GM04504 (cell line): ENCODE data around the gene USP31.
A peak's percentile ranks its signal among the peaks of the same experiment; 100 is the strongest.
"Not testable (repeated sequence)": the region's sequence is repeated elsewhere in the genome, so short reads cannot be mapped to it uniquely, and the experiment has no call there.

Experiments
- DNase-seq: peaks from one replicate; pipeline ENCODE4 v3.0.0-alpha.2; 2012; ENCODE audit warnings: low read depth

USP31 gene

GRCh38 chr16:23096450-23096849, 52.8 kb downstream of the USP31 start:
- DNase-seq, result not testable (repeated sequence)

DNA sequence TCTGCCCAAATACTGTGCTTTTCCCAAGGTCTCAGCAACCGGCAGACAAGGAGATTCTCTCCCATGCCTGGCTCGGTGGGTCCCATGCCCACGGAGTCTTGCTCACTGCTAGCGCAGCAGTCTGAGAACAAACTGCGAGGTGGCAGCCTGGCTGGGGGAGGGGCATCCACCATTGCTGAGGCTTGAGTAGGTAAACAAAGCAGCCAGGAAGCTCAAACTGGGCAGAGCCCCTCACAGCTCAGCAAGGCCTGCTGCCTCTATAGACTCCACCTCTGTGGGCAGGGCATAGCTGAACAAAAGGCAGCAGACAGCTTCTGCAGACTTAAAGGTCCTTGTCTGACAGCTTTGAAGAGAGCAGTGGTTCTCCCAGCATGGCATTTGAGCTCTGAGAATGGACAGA, 55.1 kb downstream of the USP31 start:
- not testable (repeated sequence) for DNase-seq

DNA sequence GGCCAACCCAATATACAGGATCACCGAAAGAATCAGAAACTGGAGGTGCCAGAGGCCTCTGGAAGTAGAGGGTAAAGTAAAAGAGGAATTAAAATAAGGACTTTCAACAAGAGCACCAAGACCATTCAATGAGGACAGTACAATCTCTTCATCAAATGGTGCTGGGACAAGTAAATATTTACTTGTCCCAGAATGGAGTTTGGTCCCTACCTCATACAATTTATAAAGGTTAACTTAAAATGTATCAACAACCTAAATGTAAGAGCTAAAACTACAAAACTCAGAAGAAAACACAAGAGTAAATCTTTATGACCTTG, 56.5 kb downstream of the USP31 start:
- DNase-seq, result no peak

DNA sequence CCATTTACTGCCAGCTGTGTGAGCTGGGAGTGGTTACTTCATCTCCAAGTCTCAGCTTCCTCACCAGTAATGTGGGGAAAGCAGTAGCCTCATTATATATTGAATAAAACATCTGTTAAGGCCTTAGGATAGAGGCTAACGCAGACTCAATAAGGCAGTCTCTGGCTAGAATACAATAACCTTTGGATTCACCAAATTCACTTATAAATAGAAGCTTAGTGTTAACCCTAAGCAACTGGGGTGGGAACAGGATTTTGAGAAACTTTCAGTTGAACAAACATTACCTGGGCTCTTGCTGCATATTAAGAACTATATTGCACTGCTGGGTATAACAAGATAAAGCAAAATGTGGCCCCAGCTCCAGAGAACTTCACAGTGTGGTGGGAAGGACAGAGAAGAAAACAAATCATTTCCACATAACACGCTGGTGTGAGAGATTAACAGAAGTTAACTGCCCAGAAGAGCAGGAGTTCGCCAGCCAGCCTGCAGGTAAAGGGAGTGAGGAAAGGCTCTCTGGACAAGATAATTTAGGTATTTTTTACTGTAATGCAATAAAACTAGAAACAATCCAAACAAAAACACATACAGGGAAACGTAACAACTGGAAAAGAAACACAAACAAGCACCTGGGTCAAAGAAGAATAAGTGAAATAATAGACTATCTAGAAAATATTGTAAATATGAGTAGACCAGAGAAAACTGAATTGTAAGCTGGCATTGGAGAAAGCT, 57.0 kb downstream of the USP31 start:
- DNase-seq, result no peak

GRCh38 chr16:23089111-23089510, 60.1 kb downstream of the USP31 start:
- DNase-seq, result no peak

DNA sequence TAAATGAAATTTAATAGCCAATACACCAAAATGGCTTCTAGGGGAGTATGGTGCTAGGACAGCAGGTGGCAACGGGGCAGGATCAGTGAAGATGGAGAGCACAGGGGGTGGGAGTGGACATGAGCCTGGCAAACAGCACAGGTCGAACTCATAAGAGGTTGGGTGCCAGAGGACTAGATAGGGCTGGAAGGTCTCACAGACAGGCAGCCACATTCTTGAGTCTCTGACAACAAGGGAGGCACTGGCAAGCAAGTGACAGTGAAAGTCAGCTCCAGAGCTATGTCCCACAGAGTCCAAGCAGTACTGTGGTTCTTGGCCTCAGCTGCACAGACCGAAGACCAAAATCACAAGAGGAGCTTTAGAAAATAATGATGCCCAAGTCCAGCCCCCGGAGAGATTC, 61.2 kb downstream of the USP31 start:
- no peak for DNase-seq

DNA sequence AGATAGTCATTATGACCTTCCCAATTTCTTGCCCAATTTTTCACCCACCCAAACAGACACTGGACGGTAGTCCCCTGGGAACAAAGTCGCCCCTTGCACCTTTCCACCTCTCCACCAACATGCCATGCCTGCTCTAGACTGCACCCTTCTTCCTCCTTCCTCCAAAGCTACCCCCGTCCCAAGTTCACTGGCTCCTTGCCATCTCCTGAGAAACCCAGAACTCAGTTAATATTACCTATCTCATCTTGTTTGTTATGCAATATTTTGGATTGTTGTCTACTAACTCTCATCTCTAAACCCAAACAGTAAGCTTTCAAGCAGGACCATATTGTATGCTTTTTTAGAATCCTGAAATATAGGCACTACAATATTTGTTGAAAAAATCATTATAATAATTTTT, 63.3 kb downstream of the USP31 start:
- DNase-seq, result no peak

DNA sequence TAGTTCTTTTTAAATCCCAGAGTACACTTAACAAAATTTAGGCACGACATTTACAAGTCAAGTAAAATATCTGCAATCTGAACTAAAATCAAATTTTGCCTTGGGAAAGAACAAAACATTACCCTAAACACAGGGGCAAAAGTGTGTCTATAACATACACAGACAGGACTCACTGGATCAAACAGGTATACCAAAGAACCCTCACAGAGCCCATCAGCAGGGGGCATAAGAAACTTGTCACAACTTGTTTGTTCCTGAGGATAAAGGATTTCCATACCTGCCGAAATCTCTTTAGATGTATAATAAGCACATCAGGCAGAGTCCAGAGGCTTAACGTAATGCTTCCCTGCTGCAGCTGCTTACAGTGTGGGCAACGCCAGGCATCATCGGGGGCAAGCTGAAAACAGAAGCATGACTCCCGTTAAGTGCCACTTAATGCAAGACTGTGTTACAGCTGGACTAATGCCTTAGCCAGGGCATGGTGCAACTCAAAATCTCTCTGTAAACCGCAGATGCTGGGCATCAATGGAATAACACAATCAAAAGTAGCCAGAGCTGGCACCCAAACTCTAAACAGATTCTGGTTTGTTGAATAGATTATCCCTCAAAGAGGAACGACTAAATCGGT, 67.0 kb downstream of the USP31 start:
- no peak for DNase-seq

- peak; percentile 22 for DNase-seq
These were observed 67.6 kb downstream of the USP31 start for GRCh38 chr16:23081675-23082119.

GRCh38 chr16:23080747-23081146, 68.5 kb downstream of the USP31 start:
- no peak for DNase-seq

DNA sequence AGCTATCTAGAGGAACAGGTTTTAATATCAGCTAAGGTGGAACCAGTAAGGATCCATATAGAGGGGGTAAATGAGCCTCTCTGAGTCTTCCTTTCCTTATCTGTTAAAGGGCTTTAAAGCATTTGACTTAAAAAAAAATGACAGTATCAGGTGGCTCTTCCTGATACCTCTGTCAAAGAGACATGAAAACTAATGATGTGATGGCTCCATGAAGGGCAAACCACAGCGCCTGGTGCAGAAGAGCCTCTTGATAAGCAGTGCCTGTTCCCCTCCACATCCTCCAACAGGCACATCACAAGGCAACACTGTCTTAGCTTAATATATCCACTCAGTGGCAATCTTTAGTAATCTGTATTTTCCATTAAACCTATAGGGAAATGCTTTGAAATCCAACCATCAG, 68.9 kb downstream of the USP31 start:
- no peak for DNase-seq

DNA sequence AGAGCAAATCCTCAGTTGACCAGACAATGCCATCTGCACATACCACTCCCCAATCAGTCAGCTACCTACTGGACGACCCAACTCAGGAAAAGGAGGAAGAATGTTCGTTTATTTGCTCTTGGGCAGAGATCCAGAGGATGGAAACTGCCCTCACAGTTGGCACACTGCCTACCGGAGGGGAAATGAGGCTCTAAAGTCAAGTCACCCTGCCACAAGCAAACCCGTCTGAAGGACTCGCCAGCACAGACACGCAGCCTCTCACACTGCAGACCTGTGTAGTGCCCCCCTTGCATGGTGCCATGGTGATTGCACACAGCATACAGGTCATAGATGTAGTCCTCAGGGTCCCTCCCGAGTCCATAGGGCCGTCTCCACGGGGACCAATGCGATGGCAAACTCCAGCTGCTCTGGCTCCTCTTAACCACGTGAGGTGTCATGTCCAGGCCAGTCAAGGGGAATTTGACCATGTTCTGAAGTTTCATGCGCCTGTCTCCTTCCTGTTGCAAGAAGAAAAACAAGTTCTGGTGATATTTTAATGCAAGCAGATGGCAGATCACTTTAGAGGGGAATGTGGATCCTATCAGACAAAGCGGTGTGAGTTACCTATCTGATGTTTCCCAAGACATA, 69.5 kb downstream of the USP31 start:
- no peak for DNase-seq

GRCh38 chr16:23074423-23074822, 74.8 kb downstream of the USP31 start:
- no peak for DNase-seq

GRCh38 chr16:23072769-23073549, 76.3 kb downstream of the USP31 start:
- DNase-seq, result no peak

DNA sequence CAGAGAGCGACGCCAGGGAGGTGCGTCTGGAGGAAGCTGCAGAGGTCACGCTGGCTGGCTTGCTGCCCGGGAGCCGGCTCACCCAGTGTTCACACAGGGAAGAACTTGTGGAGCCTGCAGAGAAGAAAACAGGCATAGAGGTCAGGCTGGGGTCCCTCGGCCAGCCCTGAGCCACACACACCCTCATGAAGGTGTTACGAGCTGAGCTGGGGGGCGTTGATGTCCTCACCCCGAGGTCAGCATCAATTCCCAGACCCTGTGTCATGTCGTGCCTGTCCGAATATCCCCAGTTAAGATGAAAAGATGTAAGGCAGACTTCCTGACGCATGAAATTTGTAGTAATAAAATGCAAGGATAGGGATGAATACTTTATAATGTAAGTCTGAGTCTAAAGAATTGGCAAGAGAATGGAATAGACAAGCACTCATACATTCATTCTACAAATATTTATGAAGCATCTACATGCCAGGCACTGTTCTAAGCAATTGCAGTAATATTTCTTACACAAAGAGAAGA, 77.1 kb downstream of the USP31 start:
- DNase-seq, result peak; percentile 58

- peak; percentile 21 for DNase-seq
These were observed 77.8 kb downstream of the USP31 start for GRCh38 chr16:23071196-23072083.

DNA sequence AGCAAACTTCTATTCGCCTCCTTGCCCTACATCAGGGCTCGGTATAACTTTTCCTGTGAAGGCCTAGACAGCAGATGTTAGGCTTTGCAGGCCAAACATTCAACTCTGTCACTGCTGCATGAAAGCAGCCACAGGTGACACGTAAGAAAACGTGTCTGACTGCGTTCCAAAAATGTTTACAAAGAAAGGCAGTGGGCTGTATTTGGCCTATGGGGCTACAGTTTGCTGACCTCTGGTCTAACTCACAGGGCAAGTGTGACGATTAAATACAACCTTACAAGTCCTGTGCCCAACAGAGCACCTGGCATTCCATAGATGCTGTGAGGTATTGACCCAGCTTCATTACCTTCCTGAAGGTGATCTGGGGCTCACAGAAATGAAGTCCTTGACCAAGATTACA, 79.4 kb downstream of the USP31 start:
- DNase-seq, result no peak

DNA sequence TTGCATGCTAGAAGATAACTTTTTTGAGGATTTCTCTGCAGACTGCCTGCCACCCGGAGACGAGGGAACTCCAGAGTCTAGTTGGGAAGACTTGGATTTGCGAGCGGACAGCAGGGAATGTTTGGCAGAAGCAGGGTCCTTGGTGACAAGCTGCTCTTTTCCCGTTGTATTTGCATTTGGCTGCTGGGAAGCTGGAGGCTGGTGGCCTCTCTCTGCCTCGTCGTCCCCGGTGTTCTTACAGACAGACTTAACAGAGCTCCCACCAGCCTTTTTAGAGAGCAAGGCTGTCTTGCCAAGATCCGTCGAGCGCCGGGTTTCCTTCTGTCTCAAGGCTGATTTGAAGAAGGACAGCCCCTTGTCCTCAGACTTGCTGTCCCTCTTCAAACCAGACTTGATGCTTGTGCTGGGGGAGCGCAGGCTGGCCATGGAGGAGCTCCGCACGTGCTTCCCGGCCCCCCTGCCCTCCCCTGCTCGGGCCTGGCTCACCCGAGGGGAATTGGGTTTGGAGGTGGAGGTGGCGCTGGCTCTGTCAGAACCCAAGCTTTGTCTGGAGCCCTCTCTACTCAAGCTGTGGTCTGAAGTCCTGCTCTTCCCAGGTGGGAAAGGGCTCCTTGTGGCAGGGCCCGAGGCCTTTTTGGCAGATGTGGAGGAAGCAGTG, 81.0 kb downstream of the USP31 start:
- no peak for DNase-seq

GRCh38 chr16:23066676-23067075, 82.6 kb downstream of the USP31 start:
- no peak for DNase-seq

- DNase-seq, result peak; percentile 70
These were observed 84.6 kb downstream of the USP31 start for GRCh38 chr16:23064639-23065038.

GRCh38 chr16:23062524-23062923, 86.7 kb downstream of the USP31 start:
- no peak for DNase-seq
